ENCODE measurements around the gene GLT8D2. TPM values are rescaled to one million over a fixed set of nuclear protein-coding genes. Genes with fewer than 3 reads are reported as not detected.
A peak's percentile ranks its signal among the peaks of the same experiment; 100 is the strongest.

GLT8D2 gene
- total RNA-seq, 2 donors from 2014 or later: 0.23 to 0.36 TPM

DNA sequence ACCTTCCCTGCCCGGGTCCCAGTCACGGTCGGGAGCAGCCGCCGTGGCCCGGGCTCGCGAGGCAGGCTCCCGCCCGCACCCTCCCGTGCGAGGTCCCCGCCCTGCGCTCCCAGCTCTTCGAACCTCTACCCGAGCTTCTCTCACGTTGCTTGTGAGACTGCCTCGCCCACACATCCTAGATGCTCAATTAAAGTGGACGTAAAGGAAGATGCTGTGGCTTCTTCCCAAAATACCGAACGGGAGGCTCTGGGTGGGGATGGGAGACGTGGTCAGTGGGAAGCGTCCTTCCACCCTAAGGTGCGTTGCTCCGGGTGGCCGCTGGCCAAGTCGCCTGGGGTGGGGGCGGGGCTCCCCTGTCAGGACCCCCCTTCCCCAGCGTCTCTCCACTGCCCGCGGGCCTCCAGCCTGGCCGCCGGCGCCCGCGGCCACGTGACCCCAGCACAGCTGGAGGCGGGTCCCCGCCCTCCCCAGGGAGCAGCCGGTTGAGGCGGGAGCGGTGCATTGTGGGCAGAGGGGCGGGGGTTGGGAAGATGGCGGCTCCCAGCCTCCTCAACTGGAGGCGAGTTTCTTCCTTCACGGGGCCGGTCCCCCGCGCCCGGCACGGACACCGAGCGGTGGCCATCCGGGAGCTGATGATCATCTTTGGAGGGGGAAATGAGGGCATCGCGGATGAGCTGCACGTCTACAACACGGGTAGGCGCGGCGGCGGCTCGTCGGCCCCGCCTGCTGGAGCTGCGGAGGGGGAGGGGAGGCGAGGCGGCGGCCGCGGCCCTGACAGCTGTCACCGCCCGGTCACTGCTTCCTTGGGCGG lies 14.2 kb upstream of the GLT8D2 start, which contains the start of gene HCFC2:
Gene HCFC2 (plus strand): TSS at position 501 of the 811 bp plus-strand sequence. CDS start 30 bp downstream, at position 531.
- H3K27me3 Mint-ChIP-seq (ENCODE audit: low read depth): peaks cover 26% of the 10 kb centered on the region
- peak; percentile 96 to 97 for ATAC-seq (replicated peaks in 1 of 2)
- peak within 1 kb of the TSS; percentile 78 to 98 for H3K4me3 Mint-ChIP-seq
- peak; percentile 92 to 93 for DNase-seq
- peaks cover 21% of the 10 kb centered on the region for H3K4me1 Mint-ChIP-seq (ENCODE audit: low read depth)
- no peaks in the 10 kb centered on the region for H3K36me3 Mint-ChIP-seq (ENCODE audit: insufficient read depth in 2 of 2)
- H3K9me3 Mint-ChIP-seq: no peaks in the 10 kb centered on the region
- H3K27ac Mint-ChIP-seq: peak within 1 kb of the TSS; percentile 68

DNA sequence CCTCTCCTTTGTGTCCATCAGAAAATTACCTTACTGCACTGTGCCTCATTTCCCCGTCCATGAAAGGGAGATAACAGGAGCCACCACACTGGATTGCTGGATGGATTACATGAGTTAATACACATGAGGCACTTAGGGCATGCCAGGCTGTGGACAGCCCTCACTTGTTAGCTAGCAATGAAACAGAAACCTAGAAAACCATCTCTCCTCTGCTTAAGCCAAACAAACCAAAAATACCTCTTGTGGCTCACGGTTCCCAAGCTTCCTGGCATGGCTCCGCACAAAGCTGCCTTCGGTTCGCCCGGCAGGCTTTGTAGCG lies 13.7 kb upstream of the GLT8D2 start:
- peak; percentile 14 to 22 for ATAC-seq (replicated peaks in 1 of 2)
- Mint-ChIP-seq H3K4me3 (peak overlapping the region; percentile 78 to 98), H3K9me3 (no peaks in the 10 kb centered on the region), H3K36me3 (ENCODE audit: insufficient read depth in 2 of 2) (no peaks in the 10 kb centered on the region), H3K27me3 (ENCODE audit: low read depth) (peaks cover 31% of the 10 kb centered on the region), H3K27ac (no peak overlapping the region), H3K4me1 (ENCODE audit: low read depth) (peaks cover 21% of the 10 kb centered on the region)
- no peak for DNase-seq

GRCh38 chr12:104060791-104061190 lies 10.8 kb upstream of the GLT8D2 start:
- H3K27ac Mint-ChIP-seq: no peak overlapping the region
- H3K4me1 Mint-ChIP-seq (ENCODE audit: low read depth): peaks cover 14% of the 10 kb centered on the region

DNA sequence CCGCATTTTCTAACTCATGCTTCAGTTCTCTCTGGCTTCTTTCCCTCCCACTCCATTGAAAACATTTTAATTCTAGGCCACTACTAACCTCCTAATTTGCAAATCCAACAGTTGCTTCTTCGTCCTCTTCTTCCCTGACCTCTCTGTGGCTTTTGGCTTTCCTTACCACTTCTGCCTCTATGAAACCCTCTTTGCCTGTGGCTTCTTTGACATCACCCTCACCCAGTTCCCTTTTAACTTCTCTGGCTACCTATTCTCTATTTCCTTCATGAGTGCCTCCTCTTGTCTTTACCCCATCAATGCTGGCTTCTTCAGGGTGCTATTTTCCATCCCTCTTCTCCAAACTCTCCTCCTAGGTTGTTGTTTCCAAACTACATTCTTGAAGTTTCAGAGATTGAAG lies 10.0 kb upstream of the GLT8D2 start:
- Mint-ChIP-seq H3K4me1 (ENCODE audit: low read depth) (peaks cover 6% of the 10 kb centered on the region), H3K27me3 (ENCODE audit: low read depth) (peaks cover 38% of the 10 kb centered on the region), H3K4me3 (no peak overlapping the region), H3K9me3 (no peaks in the 10 kb centered on the region), H3K27ac (no peak overlapping the region), H3K36me3 (ENCODE audit: insufficient read depth in 2 of 2) (no peaks in the 10 kb centered on the region)
- no peak for DNase-seq
- no peak for ATAC-seq (replicated peaks in 1 of 2)

More at GRCh38 chr12:104060791-104061190, 10.8 kb upstream of the GLT8D2 start:
- no peak overlapping the region for H3K4me3 Mint-ChIP-seq
- no peak for DNase-seq
- peaks cover 38% of the 10 kb centered on the region for H3K27me3 Mint-ChIP-seq (ENCODE audit: low read depth)
- no peaks in the 10 kb centered on the region for H3K36me3 Mint-ChIP-seq (ENCODE audit: insufficient read depth in 2 of 2)
- ATAC-seq (replicated peaks in 1 of 2): no peak
- no peaks in the 10 kb centered on the region for H3K9me3 Mint-ChIP-seq

DNA sequence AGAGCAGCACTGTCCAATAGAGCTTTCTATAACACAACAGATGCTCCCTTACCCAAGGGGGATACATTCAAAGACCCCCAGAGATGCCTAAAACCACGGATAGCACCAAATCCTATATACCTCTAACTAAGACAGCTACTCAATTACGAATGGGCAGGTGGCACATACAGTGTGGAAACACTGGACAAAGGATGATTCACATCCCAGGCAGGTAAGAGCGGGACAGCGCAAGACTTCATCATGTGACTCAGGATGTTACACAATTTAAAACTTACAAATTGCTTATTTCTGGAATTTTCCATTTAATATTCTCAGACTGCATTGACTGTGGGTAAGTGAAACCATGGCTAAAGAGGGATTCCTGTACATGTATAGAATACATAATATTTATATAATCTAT lies 8.8 kb upstream of the GLT8D2 start:
- Mint-ChIP-seq H3K4me1 (ENCODE audit: low read depth) (peaks cover 5% of the 10 kb centered on the region), H3K9me3 (no peaks in the 10 kb centered on the region), H3K27me3 (ENCODE audit: low read depth) (peaks cover 38% of the 10 kb centered on the region), H3K36me3 (ENCODE audit: insufficient read depth in 2 of 2) (no peaks in the 10 kb centered on the region), H3K4me3 (no peak overlapping the region), H3K27ac (no peak overlapping the region)
- DNase-seq (no peak), ATAC-seq (replicated peaks in 1 of 2) (no peak)

DNA sequence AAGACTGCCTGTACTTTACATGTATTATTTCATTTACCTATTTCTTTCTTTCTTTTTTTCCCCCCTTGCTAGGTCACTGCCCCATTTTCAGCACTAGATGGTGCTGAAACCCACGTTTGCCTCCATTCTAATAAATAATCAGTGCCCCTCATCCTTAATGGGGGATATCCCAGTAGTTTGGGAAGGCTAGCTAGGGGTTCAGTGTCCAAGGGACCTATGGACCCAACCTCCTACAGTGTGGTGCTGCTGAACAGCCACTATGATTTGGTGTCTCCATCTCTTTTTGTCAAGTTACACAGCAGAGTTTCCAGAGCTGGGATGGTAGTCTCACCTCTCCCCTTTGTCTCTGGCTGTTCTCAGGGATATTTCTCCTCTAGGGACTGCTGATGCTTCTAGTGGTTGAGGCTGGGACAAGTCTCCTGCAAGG lies 7.8 kb upstream of the GLT8D2 start:
- peaks cover 45% of the 10 kb centered on the region for H3K27me3 Mint-ChIP-seq (ENCODE audit: low read depth)

DNA sequence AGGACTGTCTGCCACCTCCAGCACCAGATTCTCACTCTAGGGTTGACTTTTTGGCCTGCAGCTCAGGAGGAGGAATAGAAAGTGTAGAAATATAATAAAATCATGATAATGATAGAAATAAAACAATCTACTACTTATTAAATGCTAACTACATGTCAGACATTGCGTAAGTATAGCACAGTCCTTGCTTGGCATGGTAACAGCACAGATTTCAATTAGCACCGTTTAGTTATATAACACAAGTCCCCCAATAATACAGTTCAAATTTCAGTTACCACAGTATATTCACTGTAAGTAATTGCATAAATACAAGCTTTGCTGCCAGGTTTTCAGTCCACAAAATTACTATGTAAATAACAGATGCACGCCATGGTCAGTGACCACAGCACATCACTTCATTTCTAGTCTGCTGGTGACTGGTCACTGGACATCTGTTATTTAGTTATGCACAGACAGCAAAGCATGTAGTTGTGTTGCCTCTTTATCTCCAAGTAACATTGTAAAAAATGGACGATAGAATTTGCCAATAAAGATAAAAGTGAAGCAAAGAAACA lies 6.5 kb upstream of the GLT8D2 start:
- Mint-ChIP-seq H3K4me3 (no peak overlapping the region), H3K27me3 (ENCODE audit: low read depth) (peaks cover 46% of the 10 kb centered on the region), H3K27ac (no peak overlapping the region), H3K4me1 (ENCODE audit: low read depth) (no peaks in the 10 kb centered on the region), H3K9me3 (no peaks in the 10 kb centered on the region), H3K36me3 (ENCODE audit: insufficient read depth in 2 of 2) (no peaks in the 10 kb centered on the region)
- no peak for ATAC-seq (replicated peaks in 1 of 2)
- no peak for DNase-seq

More for the DNA sequence above, 7.8 kb upstream of the GLT8D2 start:
- peak in 1 of 2 donors; percentile 34 for ATAC-seq (replicated peaks in 1 of 2)
- Mint-ChIP-seq H3K27ac (no peak overlapping the region), H3K36me3 (ENCODE audit: insufficient read depth in 2 of 2) (no peaks in the 10 kb centered on the region), H3K9me3 (no peaks in the 10 kb centered on the region), H3K4me3 (no peak overlapping the region), H3K4me1 (ENCODE audit: low read depth) (no peaks in the 10 kb centered on the region)
- DNase-seq: no peak

DNA sequence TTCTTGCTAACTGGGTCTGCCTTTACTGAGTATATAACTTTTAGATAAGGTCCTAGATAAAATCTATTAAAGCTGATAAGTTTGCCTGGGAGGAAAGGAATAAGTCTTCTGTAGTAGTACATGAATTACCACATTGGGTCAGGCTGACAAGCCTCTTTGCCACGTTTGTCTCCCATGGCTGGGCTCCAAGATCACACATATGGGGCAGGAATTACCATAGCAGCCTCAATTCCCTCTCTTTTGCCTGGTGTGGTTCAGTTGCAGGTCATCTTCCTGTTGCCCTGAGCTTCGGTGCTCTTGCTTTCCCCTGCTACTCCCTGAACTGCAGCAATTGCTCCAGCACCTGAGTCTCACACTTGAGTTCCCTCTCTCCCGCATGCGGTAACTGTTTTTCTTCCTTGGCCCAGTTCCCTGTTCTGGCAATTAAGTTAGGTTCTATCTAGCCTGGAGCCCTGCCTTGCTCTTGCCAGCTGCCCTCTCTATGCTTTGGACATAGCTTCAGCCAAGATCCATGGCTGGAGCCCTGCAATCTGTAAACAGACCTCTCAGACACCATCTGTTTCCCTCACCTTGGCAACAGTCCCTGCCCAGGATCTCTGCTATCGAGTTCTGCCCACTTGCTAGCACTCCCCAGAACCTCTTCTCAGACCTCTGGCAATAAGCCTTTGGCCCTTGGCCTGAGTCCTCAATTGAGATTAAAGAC lies 5.8 kb upstream of the GLT8D2 start:
- Mint-ChIP-seq H3K9me3 (no peaks in the 10 kb centered on the region), H3K4me3 (no peak overlapping the region), H3K36me3 (ENCODE audit: insufficient read depth in 2 of 2) (no peaks in the 10 kb centered on the region), H3K27me3 (ENCODE audit: low read depth) (peaks cover 42% of the 10 kb centered on the region), H3K27ac (no peak overlapping the region), H3K4me1 (ENCODE audit: low read depth) (no peaks in the 10 kb centered on the region)
- no peak for DNase-seq
- no peak for ATAC-seq (replicated peaks in 1 of 2)

- Mint-ChIP-seq H3K9me3 (no peaks in the 10 kb centered on the region), H3K36me3 (ENCODE audit: insufficient read depth in 2 of 2) (no peaks in the 10 kb centered on the region), H3K4me1 (ENCODE audit: low read depth) (peaks cover 7% of the 10 kb centered on the region), H3K27ac (no peak overlapping the region), H3K27me3 (ENCODE audit: low read depth) (peaks cover 40% of the 10 kb centered on the region), H3K4me3 (no peak overlapping the region)
- DNase-seq: no peak
- ATAC-seq (replicated peaks in 1 of 2): no peak
Observed at GRCh38 chr12:104054681-104055346, 4.8 kb upstream of the GLT8D2 start.

- ATAC-seq (replicated peaks in 1 of 2) (no peak), DNase-seq (no peak)
- H3K27ac Mint-ChIP-seq: no peak overlapping the region
- H3K4me1 Mint-ChIP-seq (ENCODE audit: low read depth): peaks cover 9% of the 10 kb centered on the region
- no peaks in the 10 kb centered on the region for H3K36me3 Mint-ChIP-seq (ENCODE audit: insufficient read depth in 2 of 2)
- H3K9me3 Mint-ChIP-seq: no peaks in the 10 kb centered on the region
- H3K27me3 Mint-ChIP-seq (ENCODE audit: low read depth): peaks cover 41% of the 10 kb centered on the region
- H3K4me3 Mint-ChIP-seq: peak overlapping the region; percentile 65 to 76
Observed at GRCh38 chr12:104050436-104050835, 449 bp upstream of the GLT8D2 start.

GRCh38 chr12:104049278-104049902 lies 597 bp downstream of the GLT8D2 start:
- Mint-ChIP-seq H3K4me1 (ENCODE audit: low read depth) (peaks cover 9% of the 10 kb centered on the region), H3K27me3 (ENCODE audit: low read depth) (peaks cover 41% of the 10 kb centered on the region), H3K36me3 (ENCODE audit: insufficient read depth in 2 of 2) (no peaks in the 10 kb centered on the region), H3K27ac (no peak overlapping the region), H3K9me3 (no peaks in the 10 kb centered on the region), H3K4me3 (peak overlapping the region; percentile 65 to 76)
- DNase-seq (no peak), ATAC-seq (replicated peaks in 1 of 2) (no peak)

GRCh38 chr12:104048811-104049210 lies 1.2 kb downstream of the GLT8D2 start:
- Mint-ChIP-seq H3K4me3 (no peak overlapping the region), H3K9me3 (no peaks in the 10 kb centered on the region), H3K27ac (no peak overlapping the region), H3K27me3 (ENCODE audit: low read depth) (peaks cover 41% of the 10 kb centered on the region), H3K4me1 (ENCODE audit: low read depth) (peaks cover 9% of the 10 kb centered on the region), H3K36me3 (ENCODE audit: insufficient read depth in 2 of 2) (no peaks in the 10 kb centered on the region)
- DNase-seq: no peak
- no peak for ATAC-seq (replicated peaks in 1 of 2)

Data from activated T-cell treated with anti-CD3 and anti-CD28 coated beads, Interleukin-2, amount 50 U/mL, for 72 hours (primary cell).